Liver (tissue), 9 donors: ENCODE measurements around the gene RPS6KA2. TPM values are rescaled to one million over a fixed set of nuclear protein-coding genes. Genes with fewer than 3 reads are reported as not detected.

ENCODE experiments used
- DNase-seq: peaks from one replicate; pipeline ENCODE4 v3.0.0-alpha.2; 2017; ENCODE audit warnings: low spot score
- H3K27ac ChIP-seq, 2 donors: one replicate each; pipeline ENCODE4 v1.7.0; 2013; ENCODE audit warnings: inconsistent platforms in 2 of 2, low read length in 2 of 2, control low read depth in 1 of 2, low read depth in 1 of 2, mild to moderate bottlenecking in 1 of 2
- H3K27me3 ChIP-seq, 4 donors: one replicate each; pipeline versions ENCODE4 v1.6.1 to v1.7.0; 2013; ENCODE audit warnings: low read length in 3 of 4, inconsistent platforms in 1 of 4, mild to moderate bottlenecking in 1 of 4, moderate library complexity in 1 of 4; ENCODE audit not compliant: control insufficient read depth in 4 of 4, insufficient read depth in 4 of 4
- H3K36me3 ChIP-seq, 4 donors: one replicate each; pipeline versions ENCODE4 v1.6.1 to v1.7.0; 2013; ENCODE audit warnings: low read length in 3 of 4, mild to moderate bottlenecking in 3 of 4, low read depth in 1 of 4, moderate library complexity in 1 of 4; ENCODE audit not compliant: control insufficient read depth in 4 of 4, insufficient read depth in 3 of 4
- H3K4me1 ChIP-seq, 4 donors: one replicate each; pipeline versions ENCODE4 v1.6.1 to v1.7.0; 2013; ENCODE audit warnings: low read length in 3 of 4, mild to moderate bottlenecking in 3 of 4, moderate library complexity in 1 of 4; ENCODE audit not compliant: control insufficient read depth in 4 of 4, insufficient read depth in 4 of 4
- H3K4me3 ChIP-seq, 3 donors: one replicate each; pipeline versions ENCODE4 v1.6.1 to v1.7.0; 2013; ENCODE audit warnings: low read length in 3 of 3, control low read depth in 1 of 3, low read depth in 1 of 3, mild to moderate bottlenecking in 1 of 3
- H3K9ac ChIP-seq, 2 donors: one replicate each; pipeline ENCODE4 v1.7.0; 2013; ENCODE audit warnings: low read length in 2 of 2, mild to moderate bottlenecking in 2 of 2, moderate library complexity in 2 of 2, control low read depth in 1 of 2, low read depth in 1 of 2
- H3K9me3 ChIP-seq, 4 donors: one replicate each; pipeline versions ENCODE4 v1.6.1 to v1.7.0; 2013; ENCODE audit warnings: low read length in 3 of 4; ENCODE audit not compliant: control insufficient read depth in 4 of 4
- EGR1 ChIP-seq, 2 donors: IDR thresholded peaks; 2 replicates each; pipeline ENCODE4 v1.6.1; 2016 to 2018; ENCODE audit warnings: antibody characterized with exemption in 2 of 2, low read depth in 2 of 2
- FOXA1 ChIP-seq: IDR thresholded peaks from 2 replicates; pipeline ENCODE4 v1.6.1; 2016; ENCODE audit warnings: antibody characterized with exemption
- FOXA2 ChIP-seq: IDR thresholded peaks from 2 replicates; pipeline ENCODE4 v1.6.1; 2016; ENCODE audit warnings: antibody characterized with exemption
- HNF4G ChIP-seq: IDR thresholded peaks from 2 replicates; pipeline ENCODE4 v1.6.1; 2016; ENCODE audit warnings: antibody characterized with exemption
- JUND ChIP-seq, 2 donors: IDR thresholded peaks; 2 replicates each; pipeline ENCODE4 v1.6.1; 2016; ENCODE audit warnings: antibody characterized with exemption in 2 of 2
- NR2F2 ChIP-seq: IDR thresholded peaks from 2 replicates; pipeline ENCODE4 v1.6.1; 2016; ENCODE audit warnings: antibody characterized with exemption
- RAD21 ChIP-seq, 2 donors: IDR thresholded peaks; 2 replicates each; pipeline ENCODE4 v1.6.1; 2016; ENCODE audit warnings: antibody characterized with exemption in 2 of 2, mild to moderate bottlenecking in 2 of 2
- RXRA ChIP-seq, 2 donors: IDR thresholded peaks; 2 replicates each; pipeline ENCODE4 v1.6.1; 2017 to 2018; ENCODE audit warnings: antibody characterized with exemption in 2 of 2, mild to moderate bottlenecking in 1 of 2
- SP1 ChIP-seq: IDR thresholded peaks from 2 replicates; pipeline ENCODE4 v1.6.1; 2018; ENCODE audit warnings: antibody characterized with exemption, mild to moderate bottlenecking
- TAF1 ChIP-seq: conservative IDR thresholded peaks from 2 replicates; pipeline ENCODE4 v1.6.1; 2016; ENCODE audit warnings: antibody characterized with exemption, mild to moderate bottlenecking
- WGBS: extraction: QIAGEN DNeasy Blood & Tissue Kit; methylation state at CpG from one replicate; pipeline ENCODE4 v1.1.7; 2013; 5-methylcytosine and 5-hydroxymethylcytosine counted together
- polyA plus RNA-seq, 2 donors: library from polyadenylated mRNA; stranded (reverse) in 1 of 2; unstranded in 1 of 2; fragments of 200-250 nt in 1 of 2; fragments of >200 nt in 1 of 2; fragmentation: Nextera tagmentation in 1 of 2; extraction: Ambion mirVana in 1 of 2; gene quantifications; one replicate each; pipeline versions ENCODE4 v1.2.1 to v1.2.3, GENCODE V29; 2013 to 2015
- total RNA-seq, 2 donors: library from RNA; depleted of rRNA; stranded (reverse); fragments of >200 nt; gene quantifications; one replicate each; pipeline ENCODE4 v1.2.3, GENCODE V29; 2014
- TF ChIP-seq, protein P1 (sequence below): IDR thresholded peaks from 2 replicates; pipeline ENCODE4 v1.6.1; 2016; ENCODE audit warnings: antibody characterized with exemption, mild to moderate bottlenecking
- TF ChIP-seq, protein P2 (sequence below): IDR thresholded peaks from 2 replicates; pipeline ENCODE4 v1.6.1; 2016; ENCODE audit warnings: antibody characterized with exemption
- TF ChIP-seq, protein P3 (sequence below): IDR thresholded peaks from 2 replicates; pipeline ENCODE4 v1.6.1; 2016; ENCODE audit warnings: antibody characterized with exemption
- TF ChIP-seq, protein P4 (sequence below): fragments of 150-350 bp; IDR thresholded peaks from 2 replicates; pipeline ENCODE4 v1.5.1; 2017; ENCODE audit warnings: improper control_type of control experiment, low read depth, low read length; ENCODE audit not compliant: missing input control
- donor health status: healthy.
- donor health status: healthy.
- donor health status: healthy.
- donor health status: healthy.
- donor health status: healthy.

The RPS6KA2 gene
- total and polyA plus RNA-seq, 4 donors, result 2.5 to 9.0 (median 5.0) TPM

DNA sequence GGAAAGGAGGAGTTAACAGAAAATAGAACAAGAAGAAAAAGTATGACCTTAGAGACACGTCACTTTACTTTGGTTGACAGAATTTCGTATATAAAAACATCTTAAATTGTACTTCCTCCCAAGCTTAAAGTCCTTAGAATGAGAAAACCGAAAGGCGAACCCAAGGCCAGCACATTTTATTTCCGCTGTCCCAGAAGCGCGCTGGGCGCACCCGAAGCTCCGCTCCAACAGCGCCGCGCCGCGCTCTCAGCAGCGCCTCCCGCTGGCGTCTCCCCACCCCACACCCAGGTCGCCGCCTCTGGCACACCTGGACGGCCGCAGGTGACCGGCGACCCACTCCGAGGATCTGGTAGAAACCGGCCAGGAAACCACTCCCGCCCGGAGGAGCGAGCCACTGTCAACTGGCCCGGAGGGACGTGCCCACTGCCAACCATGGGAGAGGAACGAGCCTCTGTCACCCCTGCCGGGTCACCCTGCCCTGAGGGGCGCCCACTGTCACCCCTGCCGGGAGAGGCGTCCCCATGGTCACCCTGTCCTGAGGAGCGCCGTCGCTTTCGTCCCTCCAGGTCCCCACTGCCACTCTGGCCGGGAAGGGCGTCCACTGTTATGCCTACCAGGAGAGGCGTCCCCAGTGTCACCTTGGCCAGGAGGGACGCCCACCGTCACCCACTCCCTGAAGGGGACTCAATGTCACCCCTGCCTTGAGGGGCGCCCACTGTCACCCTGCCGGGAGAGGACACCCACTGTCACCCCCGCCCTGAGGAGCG lies 245.1 kb downstream of the RPS6KA2 start (continued):
- TF ChIP-seq, protein P1, sequence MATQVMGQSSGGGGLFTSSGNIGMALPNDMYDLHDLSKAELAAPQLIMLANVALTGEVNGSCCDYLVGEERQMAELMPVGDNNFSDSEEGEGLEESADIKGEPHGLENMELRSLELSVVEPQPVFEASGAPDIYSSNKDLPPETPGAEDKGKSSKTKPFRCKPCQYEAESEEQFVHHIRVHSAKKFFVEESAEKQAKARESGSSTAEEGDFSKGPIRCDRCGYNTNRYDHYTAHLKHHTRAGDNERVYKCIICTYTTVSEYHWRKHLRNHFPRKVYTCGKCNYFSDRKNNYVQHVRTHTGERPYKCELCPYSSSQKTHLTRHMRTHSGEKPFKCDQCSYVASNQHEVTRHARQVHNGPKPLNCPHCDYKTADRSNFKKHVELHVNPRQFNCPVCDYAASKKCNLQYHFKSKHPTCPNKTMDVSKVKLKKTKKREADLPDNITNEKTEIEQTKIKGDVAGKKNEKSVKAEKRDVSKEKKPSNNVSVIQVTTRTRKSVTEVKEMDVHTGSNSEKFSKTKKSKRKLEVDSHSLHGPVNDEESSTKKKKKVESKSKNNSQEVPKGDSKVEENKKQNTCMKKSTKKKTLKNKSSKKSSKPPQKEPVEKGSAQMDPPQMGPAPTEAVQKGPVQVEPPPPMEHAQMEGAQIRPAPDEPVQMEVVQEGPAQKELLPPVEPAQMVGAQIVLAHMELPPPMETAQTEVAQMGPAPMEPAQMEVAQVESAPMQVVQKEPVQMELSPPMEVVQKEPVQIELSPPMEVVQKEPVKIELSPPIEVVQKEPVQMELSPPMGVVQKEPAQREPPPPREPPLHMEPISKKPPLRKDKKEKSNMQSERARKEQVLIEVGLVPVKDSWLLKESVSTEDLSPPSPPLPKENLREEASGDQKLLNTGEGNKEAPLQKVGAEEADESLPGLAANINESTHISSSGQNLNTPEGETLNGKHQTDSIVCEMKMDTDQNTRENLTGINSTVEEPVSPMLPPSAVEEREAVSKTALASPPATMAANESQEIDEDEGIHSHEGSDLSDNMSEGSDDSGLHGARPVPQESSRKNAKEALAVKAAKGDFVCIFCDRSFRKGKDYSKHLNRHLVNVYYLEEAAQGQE, result no peak
- peak; percentile 54 for TF ChIP-seq TAF1

DNA sequence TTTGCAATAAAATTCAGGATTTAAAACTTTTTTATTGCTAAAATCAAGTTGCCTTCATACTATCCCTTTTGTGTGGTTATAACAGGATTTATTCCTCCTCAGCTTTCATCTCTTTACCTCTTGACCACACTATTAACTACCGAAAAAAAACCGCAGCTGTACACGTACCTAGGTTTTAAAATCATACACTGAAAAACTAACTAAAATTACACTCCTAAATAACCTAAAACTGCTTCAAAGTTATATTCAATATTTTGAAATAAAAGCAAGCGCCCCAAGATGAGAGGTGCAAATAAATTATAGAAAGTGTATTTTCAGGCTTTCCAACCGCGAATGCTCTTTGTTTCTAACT lies 245.7 kb downstream of the RPS6KA2 start:
- DNase-seq, result no peak
- Histone ChIP-seq H3K9ac (peak overlapping the region; percentile 80 to 99), H3K9me3 (no peaks in the 10 kb centered on the region), H3K4me3 (peak overlapping the region; percentile 72 to 96 (median 77)), H3K36me3 (no peaks in the 10 kb centered on the region), H3K27ac (peak overlapping the region; percentile 93 to 99), H3K4me1 (peaks cover 11 to 39% (median 29%) of the 10 kb centered on the region in 4 donors), H3K27me3 (no peaks in the 10 kb centered on the region)
- TF ChIP-seq, protein P2, sequence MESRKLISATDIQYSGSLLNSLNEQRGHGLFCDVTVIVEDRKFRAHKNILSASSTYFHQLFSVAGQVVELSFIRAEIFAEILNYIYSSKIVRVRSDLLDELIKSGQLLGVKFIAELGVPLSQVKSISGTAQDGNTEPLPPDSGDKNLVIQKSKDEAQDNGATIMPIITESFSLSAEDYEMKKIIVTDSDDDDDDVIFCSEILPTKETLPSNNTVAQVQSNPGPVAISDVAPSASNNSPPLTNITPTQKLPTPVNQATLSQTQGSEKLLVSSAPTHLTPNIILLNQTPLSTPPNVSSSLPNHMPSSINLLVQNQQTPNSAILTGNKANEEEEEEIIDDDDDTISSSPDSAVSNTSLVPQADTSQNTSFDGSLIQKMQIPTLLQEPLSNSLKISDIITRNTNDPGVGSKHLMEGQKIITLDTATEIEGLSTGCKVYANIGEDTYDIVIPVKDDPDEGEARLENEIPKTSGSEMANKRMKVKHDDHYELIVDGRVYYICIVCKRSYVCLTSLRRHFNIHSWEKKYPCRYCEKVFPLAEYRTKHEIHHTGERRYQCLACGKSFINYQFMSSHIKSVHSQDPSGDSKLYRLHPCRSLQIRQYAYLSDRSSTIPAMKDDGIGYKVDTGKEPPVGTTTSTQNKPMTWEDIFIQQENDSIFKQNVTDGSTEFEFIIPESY, result no peak
- TF ChIP-seq, protein P3, sequence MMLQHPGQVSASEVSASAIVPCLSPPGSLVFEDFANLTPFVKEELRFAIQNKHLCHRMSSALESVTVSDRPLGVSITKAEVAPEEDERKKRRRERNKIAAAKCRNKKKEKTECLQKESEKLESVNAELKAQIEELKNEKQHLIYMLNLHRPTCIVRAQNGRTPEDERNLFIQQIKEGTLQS, result no peak
- no peak for TF ChIP-seq NR2F2
- TF ChIP-seq RXRA (IDR thresholded peaks at IDR 0.05), result no peak
- no peak for TF ChIP-seq FOXA1
- no peak for TF ChIP-seq SP1
- TF ChIP-seq, protein P4, sequence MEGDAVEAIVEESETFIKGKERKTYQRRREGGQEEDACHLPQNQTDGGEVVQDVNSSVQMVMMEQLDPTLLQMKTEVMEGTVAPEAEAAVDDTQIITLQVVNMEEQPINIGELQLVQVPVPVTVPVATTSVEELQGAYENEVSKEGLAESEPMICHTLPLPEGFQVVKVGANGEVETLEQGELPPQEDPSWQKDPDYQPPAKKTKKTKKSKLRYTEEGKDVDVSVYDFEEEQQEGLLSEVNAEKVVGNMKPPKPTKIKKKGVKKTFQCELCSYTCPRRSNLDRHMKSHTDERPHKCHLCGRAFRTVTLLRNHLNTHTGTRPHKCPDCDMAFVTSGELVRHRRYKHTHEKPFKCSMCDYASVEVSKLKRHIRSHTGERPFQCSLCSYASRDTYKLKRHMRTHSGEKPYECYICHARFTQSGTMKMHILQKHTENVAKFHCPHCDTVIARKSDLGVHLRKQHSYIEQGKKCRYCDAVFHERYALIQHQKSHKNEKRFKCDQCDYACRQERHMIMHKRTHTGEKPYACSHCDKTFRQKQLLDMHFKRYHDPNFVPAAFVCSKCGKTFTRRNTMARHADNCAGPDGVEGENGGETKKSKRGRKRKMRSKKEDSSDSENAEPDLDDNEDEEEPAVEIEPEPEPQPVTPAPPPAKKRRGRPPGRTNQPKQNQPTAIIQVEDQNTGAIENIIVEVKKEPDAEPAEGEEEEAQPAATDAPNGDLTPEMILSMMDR, result no peak
- no peak for TF ChIP-seq EGR1 (IDR thresholded peaks at IDR 0.05; ENCODE audit: low read depth in 2 of 2)
- TF ChIP-seq JUND (IDR thresholded peaks at IDR 0.05), result no peak
- no peak for TF ChIP-seq RAD21 (IDR thresholded peaks at IDR 0.05)
- no peak for TF ChIP-seq HNF4G
- no peak for TF ChIP-seq FOXA2
- 14% methylated on average over 6 of the region's 6 CpGs for WGBS
